ENCODE results near the gene IMMT. TPM values are rescaled to one million over a fixed set of nuclear protein-coding genes. Genes with fewer than 3 reads are reported as not detected.

The IMMT gene
- total RNA-seq, 1 donor from 2014 or later, result 288 TPM

- H3K27ac ChIP-seq (replicated peaks), result peak overlapping the region; percentile 100
- DNase-seq, result no peak
- no peak for TF ChIP-seq CTCF (IDR thresholded peaks at IDR 0.05; ENCODE audit: borderline replicate concordance)
- H3K27me3 ChIP-seq (ENCODE audit: low read depth), result no peaks in the 10 kb centered on the region
- H3K4me3 ChIP-seq, result peak overlapping the region; percentile 97
- H3K4me1 ChIP-seq, result peaks cover 74% of the 10 kb centered on the region
- no peaks in the 10 kb centered on the region for H3K9me3 ChIP-seq (replicated peaks)
- H3K36me3 ChIP-seq, result no peaks in the 10 kb centered on the region
- intact Hi-C loops (cut with micrococcal nuclease), result no loop called here
These were observed 636 bp upstream of the IMMT start for GRCh38 chr2:86195808-86196387.

- Histone ChIP-seq H3K27ac (replicated peaks) (peak overlapping the region; percentile 100), H3K4me3 (peak overlapping the region; percentile 97), H3K36me3 (no peaks in the 10 kb centered on the region), H3K9me3 (replicated peaks) (no peaks in the 10 kb centered on the region), H3K4me1 (peaks cover 74% of the 10 kb centered on the region), H3K27me3 (ENCODE audit: low read depth) (no peaks in the 10 kb centered on the region)
- TF ChIP-seq CTCF (IDR thresholded peaks at IDR 0.05; ENCODE audit: borderline replicate concordance), result no peak
- intact Hi-C loops (cut with micrococcal nuclease), result no loop called here
- DNase-seq, result no peak
These were observed 559 bp downstream of the IMMT start for GRCh38 chr2:86194751-86195054.

GRCh38 chr2:86193901-86194567, 1.2 kb downstream of the IMMT start:
- peaks cover 75% of the 10 kb centered on the region for H3K4me1 ChIP-seq
- TF ChIP-seq CTCF (IDR thresholded peaks at IDR 0.05; ENCODE audit: borderline replicate concordance), result no peak
- intact Hi-C loops (cut with micrococcal nuclease), result no loop called here

GRCh38 chr2:86189782-86190416, 5.4 kb downstream of the IMMT start:
- DNase-seq, result no peak
- TF ChIP-seq CTCF (IDR thresholded peaks at IDR 0.05; ENCODE audit: borderline replicate concordance), result no peak
- Histone ChIP-seq H3K4me1 (peaks cover 98% of the 10 kb centered on the region), H3K36me3 (no peaks in the 10 kb centered on the region), H3K27ac (replicated peaks) (no peak overlapping the region), H3K27me3 (ENCODE audit: low read depth) (no peaks in the 10 kb centered on the region), H3K4me3 (no peak overlapping the region), H3K9me3 (replicated peaks) (no peaks in the 10 kb centered on the region)
- intact Hi-C loops (cut with micrococcal nuclease), result no loop called here

More at GRCh38 chr2:86193901-86194567, 1.2 kb downstream of the IMMT start:
- no peak for DNase-seq
- peak overlapping the region; percentile 97 for H3K4me3 ChIP-seq
- H3K36me3 ChIP-seq, result no peaks in the 10 kb centered on the region
- no peaks in the 10 kb centered on the region for H3K9me3 ChIP-seq (replicated peaks)
- H3K27me3 ChIP-seq (ENCODE audit: low read depth), result no peaks in the 10 kb centered on the region
- peak overlapping the region; percentile 100 for H3K27ac ChIP-seq (replicated peaks)

GRCh38 chr2:86186431-86186830, 8.8 kb downstream of the IMMT start:
- Histone ChIP-seq H3K9me3 (replicated peaks) (no peaks in the 10 kb centered on the region), H3K36me3 (no peaks in the 10 kb centered on the region), H3K27ac (replicated peaks) (peak overlapping the region; percentile 74), H3K27me3 (ENCODE audit: low read depth) (no peaks in the 10 kb centered on the region), H3K4me3 (no peak overlapping the region), H3K4me1 (peaks cover 100% of the 10 kb centered on the region)
- intact Hi-C loops (cut with micrococcal nuclease), result no loop called here
- no peak for TF ChIP-seq CTCF (IDR thresholded peaks at IDR 0.05; ENCODE audit: borderline replicate concordance)
- DNase-seq, result no peak
